Keratinocyte (primary cell): ENCODE measurements around the gene USP48. TPM values are rescaled to one million over a fixed set of nuclear protein-coding genes. Genes with fewer than 3 reads are reported as not detected.

Experiments used
- DNase-seq: peaks from one replicate; pipeline ENCODE4 v3.0.0-alpha.2; 2011; ENCODE audit warnings: low read depth, missing footprints, low spot score
- FAIRE-seq: peaks from 2 replicates; lab custom pipeline; 2011; peaks lifted over from hg19 to GRCh38; lab: Jason Lieb, UNC
- H2AFZ ChIP-seq: 2 replicates; pipeline ENCODE4 v1.6.0; 2012; ENCODE audit warnings: low read length, control low read depth, inconsistent platforms; ENCODE audit not compliant: control insufficient read depth
- H3K27ac ChIP-seq: 2 replicates; pipeline ENCODE4 v1.5.1; 2011; ENCODE audit warnings: low read length; ENCODE audit not compliant: control insufficient read depth, insufficient read depth
- H3K27me3 ChIP-seq: 3 replicates; pipeline ENCODE4 v1.6.0; 2011; ENCODE audit warnings: low read length; ENCODE audit not compliant: control insufficient read depth, insufficient read depth; ENCODE audit errors: extremely low read depth
- H3K36me3 ChIP-seq, 2 experiments: 2 replicates in 1 of 2; 3 replicates in 1 of 2; pipeline ENCODE4 v1.5.1; 2011; ENCODE audit warnings: low read length in 2 of 2, mild to moderate bottlenecking in 1 of 2; ENCODE audit not compliant: control insufficient read depth in 2 of 2, insufficient read depth in 2 of 2; ENCODE audit errors: extremely low read depth in 1 of 2
- H3K4me1 ChIP-seq: 3 replicates; pipeline ENCODE4 v1.5.1; 2011; ENCODE audit warnings: low read length; ENCODE audit not compliant: control insufficient read depth, insufficient read depth; ENCODE audit errors: extremely low read depth
- H3K4me2 ChIP-seq: 3 replicates; pipeline ENCODE4 v1.6.0; 2011; ENCODE audit warnings: low read depth, low read length; ENCODE audit not compliant: control insufficient read depth, insufficient read depth; ENCODE audit errors: extremely low read depth
- H3K4me3 ChIP-seq, 3 experiments: fragments of 200-600 bp in 1 of 3; sonication (generic) in 1 of 3; 2 replicates in 2 of 3; 3 replicates in 1 of 3; pipeline ENCODE4 v1.5.1; 2011 to 2016; ENCODE audit warnings: low read length in 3 of 3, mild to moderate bottlenecking in 3 of 3, control low read depth in 2 of 3, inconsistent platforms in 1 of 3, low read depth in 1 of 3, mixed read lengths in 1 of 3, mixed run types in 1 of 3, moderate library complexity in 1 of 3; ENCODE audit not compliant: control insufficient read depth in 2 of 3, insufficient read depth in 2 of 3; ENCODE audit errors: extremely low read depth in 1 of 3
- H3K79me2 ChIP-seq: 2 replicates; pipeline ENCODE4 v1.6.0; 2012; ENCODE audit warnings: low read length; ENCODE audit not compliant: control insufficient read depth, insufficient read depth
- H3K9ac ChIP-seq: 3 replicates; pipeline ENCODE4 v1.6.0; 2011; ENCODE audit warnings: low read length; ENCODE audit not compliant: control insufficient read depth, insufficient read depth; ENCODE audit errors: extremely low read depth
- H3K9me1 ChIP-seq: 3 replicates; pipeline ENCODE4 v1.6.0; 2011; ENCODE audit warnings: low read length; ENCODE audit not compliant: control insufficient read depth, insufficient read depth; ENCODE audit errors: extremely low read depth
- H3K9me3 ChIP-seq: 2 replicates; pipeline ENCODE4 v1.5.1; 2012; ENCODE audit warnings: low read depth, low read length; ENCODE audit not compliant: control insufficient read depth
- H4K20me1 ChIP-seq: 3 replicates; pipeline ENCODE4 v1.6.0; 2011; ENCODE audit warnings: low read length; ENCODE audit not compliant: control insufficient read depth, insufficient read depth; ENCODE audit errors: extremely low read depth
- EZH2 ChIP-seq: IDR thresholded peaks from one replicate; pipeline ENCODE4 v1.6.1; 2012; ENCODE audit warnings: inconsistent platforms, mild to moderate bottlenecking, low read length, moderate library complexity
- dilution Hi-C: fragments of 300-500 bp; cut with MboI; formaldehyde crosslinking; loops from one replicate; pipeline ENCODE4 v1.7.0; 2020; ENCODE audit warnings: low sequenced_read_pairs; ENCODE audit not compliant: extremely low pct_ligation_motif_present
- polyA plus RNA-seq, 5 experiments: library from polyadenylated mRNA; depleted of rRNA in 3 of 5; stranded (reverse) in 3 of 5; stranded (forward) in 1 of 5; unstranded in 1 of 5; fragments of >200 nt; gene quantifications; 1 replicate in 1 of 5; 2 replicates in 3 of 5; 3 replicates in 1 of 5; pipeline versions ENCODE4 v1.2.1 to v1.2.3, GENCODE V29; 2011 to 2012; ENCODE audit warnings: missing spikeins in 2 of 5, low read depth in 1 of 5, low replicate concordance in 1 of 5
- TF ChIP-seq, protein P1 (sequence below), 3 experiments: IDR thresholded peaks in 1 of 3; conservative IDR thresholded peaks in 1 of 3; optimal IDR thresholded peaks in 1 of 3; 2 replicates in 2 of 3; 3 replicates in 1 of 3; pipeline versions ENCODE3 to v1.5.1; 2011; ENCODE audit warnings: low read length in 3 of 3, mild to moderate bottlenecking in 3 of 3, moderate library complexity in 2 of 3, control low read depth in 1 of 3, inconsistent platforms in 1 of 3; ENCODE audit not compliant: insufficient read depth in 2 of 3; ENCODE audit errors: extremely low read depth in 1 of 3

The USP48 gene
- polyA plus RNA-seq, 1 donor (not counting 4 experiments of a cell fraction or from before 2014, with no cell fraction given): 33.0 TPM

GRCh38 chr1:21665711-21666575 is 117.0 kb downstream of the USP48 start:
- dilution Hi-C loops: no loop called here
- Histone ChIP-seq H3K9me3 (no peaks in the 10 kb centered on the region), H3K4me1 (peaks cover 7% of the 10 kb centered on the region), H4K20me1 (no peaks in the 10 kb centered on the region), H3K27me3 (peaks cover 38% of the 10 kb centered on the region), H3K9me1 (no peaks in the 10 kb centered on the region), H3K36me3 (no peaks in the 10 kb centered on the region), H3K9ac (no peak overlapping the region), H3K27ac (no peak overlapping the region), H2AFZ (no peak overlapping the region), H3K4me2 (peak overlapping the region; percentile 14), H3K79me2 (no peaks in the 10 kb centered on the region), H3K4me3 (no peak overlapping the region)
- DNase-seq (no peak), FAIRE-seq (no peak)
- TF ChIP-seq EZH2: peak; percentile 0
- TF ChIP-seq, protein P1, sequence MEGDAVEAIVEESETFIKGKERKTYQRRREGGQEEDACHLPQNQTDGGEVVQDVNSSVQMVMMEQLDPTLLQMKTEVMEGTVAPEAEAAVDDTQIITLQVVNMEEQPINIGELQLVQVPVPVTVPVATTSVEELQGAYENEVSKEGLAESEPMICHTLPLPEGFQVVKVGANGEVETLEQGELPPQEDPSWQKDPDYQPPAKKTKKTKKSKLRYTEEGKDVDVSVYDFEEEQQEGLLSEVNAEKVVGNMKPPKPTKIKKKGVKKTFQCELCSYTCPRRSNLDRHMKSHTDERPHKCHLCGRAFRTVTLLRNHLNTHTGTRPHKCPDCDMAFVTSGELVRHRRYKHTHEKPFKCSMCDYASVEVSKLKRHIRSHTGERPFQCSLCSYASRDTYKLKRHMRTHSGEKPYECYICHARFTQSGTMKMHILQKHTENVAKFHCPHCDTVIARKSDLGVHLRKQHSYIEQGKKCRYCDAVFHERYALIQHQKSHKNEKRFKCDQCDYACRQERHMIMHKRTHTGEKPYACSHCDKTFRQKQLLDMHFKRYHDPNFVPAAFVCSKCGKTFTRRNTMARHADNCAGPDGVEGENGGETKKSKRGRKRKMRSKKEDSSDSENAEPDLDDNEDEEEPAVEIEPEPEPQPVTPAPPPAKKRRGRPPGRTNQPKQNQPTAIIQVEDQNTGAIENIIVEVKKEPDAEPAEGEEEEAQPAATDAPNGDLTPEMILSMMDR (optimal IDR thresholded peaks at IDR 0.05 in 1 of 3, IDR thresholded peaks at IDR 0.05 in 1 of 3, conservative IDR thresholded peaks at IDR 0.05 in 1 of 3; ENCODE audit: extremely low read depth in 1 of 3, insufficient read depth in 2 of 3, low read length in 3 of 3): no peak

- Histone ChIP-seq H3K79me2 (no peaks in the 10 kb centered on the region), H3K4me1 (peaks cover 7% of the 10 kb centered on the region), H3K4me3 (no peak overlapping the region), H3K36me3 (no peaks in the 10 kb centered on the region), H3K4me2 (no peak overlapping the region), H3K9me3 (no peaks in the 10 kb centered on the region), H4K20me1 (no peaks in the 10 kb centered on the region), H3K27ac (no peak overlapping the region), H3K27me3 (peaks cover 29% of the 10 kb centered on the region), H3K9me1 (no peaks in the 10 kb centered on the region), H3K9ac (no peak overlapping the region), H2AFZ (no peak overlapping the region)
- TF ChIP-seq EZH2: peak; percentile 16
- TF ChIP-seq, protein P1 (optimal IDR thresholded peaks at IDR 0.05 in 1 of 3, IDR thresholded peaks at IDR 0.05 in 1 of 3, conservative IDR thresholded peaks at IDR 0.05 in 1 of 3; ENCODE audit: extremely low read depth in 1 of 3, insufficient read depth in 2 of 3, low read length in 3 of 3): no peak
- dilution Hi-C loops: no loop called here
- no peak for FAIRE-seq
- no peak for DNase-seq
Observed at GRCh38 chr1:21664806-21665588, 118.0 kb downstream of the USP48 start.
